Muscle layer of duodenum (tissue), 2 donors: ENCODE data around the gene ERCC4.

Experiments used
- H3K27ac ChIP-seq: one replicate; pipeline ENCODE4 v1.7.0; 2013; ENCODE audit warnings: mild to moderate bottlenecking, low read length
- H3K27me3 ChIP-seq: one replicate; pipeline ENCODE4 v1.7.0; 2013; ENCODE audit warnings: low read depth, mild to moderate bottlenecking, control low read depth, low read length
- H3K36me3 ChIP-seq, 2 donors: one replicate each; pipeline ENCODE4 v1.7.0; 2013; ENCODE audit warnings: low read length in 2 of 2, control low read depth in 1 of 2, mild to moderate bottlenecking in 1 of 2; ENCODE audit not compliant: insufficient read depth in 2 of 2, control insufficient read depth in 1 of 2
- H3K4me1 ChIP-seq, 2 donors: one replicate each; pipeline ENCODE4 v1.7.0; 2013; ENCODE audit warnings: low read length in 2 of 2, mild to moderate bottlenecking in 2 of 2, control low read depth in 1 of 2, moderate library complexity in 1 of 2; ENCODE audit not compliant: insufficient read depth in 2 of 2, control insufficient read depth in 1 of 2
- H3K4me3 ChIP-seq, 2 donors: one replicate each; pipeline ENCODE4 v1.7.0; 2013; ENCODE audit warnings: low read length in 2 of 2, low read depth in 1 of 2, mild to moderate bottlenecking in 1 of 2
- H3K9me3 ChIP-seq, 2 donors: one replicate each; pipeline ENCODE4 v1.7.0; 2013; ENCODE audit warnings: low read length in 2 of 2, control low read depth in 1 of 2, mild to moderate bottlenecking in 1 of 2; ENCODE audit not compliant: control insufficient read depth in 1 of 2
- donor health status: healthy.

ERCC4 gene

DNA sequence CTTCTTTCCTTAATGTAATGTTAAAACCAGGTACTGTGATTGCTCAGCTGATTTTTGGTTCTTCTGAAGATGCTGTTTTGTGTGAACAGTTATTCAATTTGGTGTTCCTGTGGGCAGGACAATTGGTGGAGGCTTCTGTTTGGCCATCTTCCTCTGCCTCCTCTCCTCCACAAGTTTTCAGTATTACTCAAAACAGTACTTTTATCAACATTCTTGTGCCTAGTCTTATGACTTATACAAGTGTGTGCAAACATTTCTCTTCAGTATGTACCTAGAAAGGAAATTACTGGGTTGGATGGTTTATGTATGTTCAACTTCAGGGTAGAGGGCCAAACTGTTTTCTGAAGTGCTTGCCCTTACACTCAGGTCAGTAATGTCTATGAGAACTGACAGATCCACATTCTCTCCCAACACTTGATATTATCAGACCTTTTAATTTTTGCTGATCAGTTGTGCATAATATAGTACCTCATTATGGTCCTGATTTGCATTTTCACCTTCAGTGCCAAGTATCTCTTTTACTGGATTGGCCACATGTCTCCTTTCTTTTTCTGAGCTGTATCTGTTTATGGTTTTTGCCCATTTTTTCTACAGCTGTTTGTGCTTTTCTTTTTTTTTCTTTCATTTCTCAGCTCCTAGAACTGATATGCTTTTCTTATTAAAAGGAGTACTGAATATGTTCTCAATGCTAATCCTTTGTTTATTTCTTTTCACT lies 50.9 kb downstream of the ERCC4 start:
- H3K4me1 ChIP-seq, result no peaks in the 10 kb centered on the region
- H3K27ac ChIP-seq, result no peak overlapping the region
- no peak overlapping the region for H3K4me3 ChIP-seq
- H3K36me3 ChIP-seq, result no peaks in the 10 kb centered on the region
- peaks cover 0 to 11% of the 10 kb centered on the region in 2 donors for H3K9me3 ChIP-seq
- no peaks in the 10 kb centered on the region for H3K27me3 ChIP-seq

DNA sequence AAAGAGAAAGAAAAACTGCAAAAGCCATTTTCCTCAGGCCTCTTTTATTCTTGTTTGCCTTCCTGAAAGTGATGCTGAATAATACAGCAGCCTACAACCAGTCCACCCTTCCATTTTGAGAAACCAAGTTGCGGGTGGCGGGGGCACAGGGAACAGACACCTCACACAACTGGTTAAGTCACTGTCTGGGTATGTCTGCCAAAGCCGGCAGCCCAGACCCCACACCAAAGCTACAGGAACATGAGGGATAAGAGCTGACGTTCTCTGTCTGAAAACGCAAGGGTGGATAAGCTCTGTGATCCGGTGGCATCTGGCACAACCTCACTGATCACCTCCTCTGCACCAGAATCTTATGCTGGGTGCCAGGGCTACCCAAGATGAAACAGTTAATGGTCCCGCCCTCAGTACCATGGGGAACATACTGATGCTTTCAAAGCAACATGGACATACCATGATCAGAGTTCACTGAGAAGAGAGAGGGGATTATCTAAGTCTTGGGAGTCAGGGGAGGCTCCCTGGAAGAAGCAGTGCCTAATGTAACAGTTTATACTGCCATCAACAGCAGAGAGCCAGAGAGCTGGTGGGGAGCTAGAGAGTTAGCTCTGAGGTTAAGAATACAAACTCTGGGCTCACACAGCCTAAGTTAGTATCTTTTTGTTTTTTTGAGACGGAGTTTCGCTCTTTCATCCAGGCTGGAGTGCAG lies 53.5 kb downstream of the ERCC4 start:
- H3K9me3 ChIP-seq, result peaks cover 0 to 6% of the 10 kb centered on the region in 2 donors
- H3K4me1 ChIP-seq, result no peaks in the 10 kb centered on the region
- no peaks in the 10 kb centered on the region for H3K36me3 ChIP-seq
- no peak overlapping the region for H3K27ac ChIP-seq
- no peaks in the 10 kb centered on the region for H3K27me3 ChIP-seq
- no peak overlapping the region for H3K4me3 ChIP-seq

DNA sequence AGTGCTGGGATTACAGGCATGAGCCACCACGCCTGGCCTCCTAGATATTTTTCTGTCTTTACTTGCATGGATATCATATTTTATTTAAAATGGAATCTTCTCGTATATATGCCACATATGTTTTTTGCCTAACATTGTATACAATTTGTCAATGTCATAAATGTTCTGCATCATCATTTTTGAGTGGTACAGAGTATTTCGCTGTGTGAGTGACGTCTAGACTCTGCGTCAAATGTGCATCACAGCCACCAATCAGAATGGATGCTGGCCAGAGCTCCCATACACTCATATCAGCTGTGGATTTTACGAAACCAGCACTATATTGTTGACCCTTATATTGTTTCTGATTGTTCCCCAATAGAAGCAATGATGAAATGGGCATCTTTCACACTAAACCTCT lies 57.2 kb downstream of the ERCC4 start:
- H3K4me3 ChIP-seq, result no peak overlapping the region
- H3K9me3 ChIP-seq, result peaks cover 0 to 5% of the 10 kb centered on the region in 2 donors
- H3K36me3 ChIP-seq, result no peaks in the 10 kb centered on the region
- H3K4me1 ChIP-seq, result no peaks in the 10 kb centered on the region
- H3K27ac ChIP-seq, result no peak overlapping the region
- H3K27me3 ChIP-seq, result no peaks in the 10 kb centered on the region

DNA sequence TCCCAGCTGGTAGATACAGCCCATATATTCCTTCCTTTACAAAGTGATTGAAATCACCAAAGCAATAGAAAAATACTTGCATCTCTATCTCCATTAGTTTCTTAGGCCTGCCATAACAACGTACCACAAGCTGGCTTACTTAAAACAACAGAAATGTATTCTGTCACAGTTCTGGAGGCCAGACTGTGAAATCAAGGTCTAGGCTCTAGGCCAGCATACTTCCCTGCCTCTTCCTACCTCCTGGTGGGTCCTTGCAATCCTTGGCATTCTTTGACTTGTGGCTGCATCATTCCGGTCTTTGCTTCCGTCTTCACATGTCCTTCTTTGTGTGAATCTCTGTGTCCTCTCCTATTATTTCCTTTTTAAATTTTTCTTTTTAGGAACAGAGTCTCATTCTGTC lies 62.5 kb downstream of the ERCC4 start:
- no peaks in the 10 kb centered on the region for H3K27me3 ChIP-seq
- peaks cover 0 to 5% of the 10 kb centered on the region in 2 donors for H3K9me3 ChIP-seq
- H3K4me1 ChIP-seq, result no peaks in the 10 kb centered on the region
- H3K4me3 ChIP-seq, result no peak overlapping the region
- no peak overlapping the region for H3K27ac ChIP-seq
- no peaks in the 10 kb centered on the region for H3K36me3 ChIP-seq

DNA sequence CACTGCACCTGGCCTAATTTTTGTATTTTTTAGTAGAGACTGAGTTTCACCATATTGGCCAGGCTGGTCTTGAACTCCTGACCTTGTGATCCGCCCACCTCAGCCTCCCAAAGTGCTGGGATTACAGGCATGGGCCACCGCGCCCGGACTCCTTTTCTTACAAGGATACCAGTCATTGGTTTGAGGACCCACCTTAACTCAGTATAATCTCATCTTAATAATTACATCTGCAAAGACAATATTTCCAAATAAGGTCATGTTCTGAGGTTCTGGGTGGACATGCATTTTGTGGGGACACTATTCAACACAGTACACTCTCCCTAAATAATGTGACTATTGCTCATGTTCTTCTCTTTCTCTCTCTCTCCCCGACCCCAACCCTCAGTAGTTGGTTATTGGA lies 63.7 kb downstream of the ERCC4 start:
- Histone ChIP-seq H3K4me1 (no peaks in the 10 kb centered on the region), H3K4me3 (no peak overlapping the region), H3K9me3 (peaks cover 0 to 5% of the 10 kb centered on the region in 2 donors), H3K27me3 (no peaks in the 10 kb centered on the region), H3K27ac (no peak overlapping the region), H3K36me3 (no peaks in the 10 kb centered on the region)

DNA sequence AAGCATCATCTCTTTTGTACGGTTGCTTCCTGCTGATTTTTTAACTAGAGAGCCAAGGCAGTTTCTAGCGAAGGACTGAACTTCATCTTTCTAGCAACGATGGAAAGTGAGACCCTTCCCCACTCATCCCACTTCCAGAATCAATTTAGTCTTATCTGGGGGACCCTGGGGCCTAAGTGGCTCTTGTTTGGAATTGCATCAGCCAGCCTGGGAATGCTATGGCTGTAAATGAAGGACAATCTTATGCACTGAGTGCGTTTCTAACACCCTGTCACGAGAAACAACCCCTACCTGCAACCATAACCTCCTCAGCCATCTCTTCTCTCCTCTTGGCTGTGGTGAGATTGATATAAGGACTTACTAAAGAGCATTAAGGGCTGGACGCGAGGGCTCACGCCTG lies 64.8 kb downstream of the ERCC4 start:
- Histone ChIP-seq H3K27ac (no peak overlapping the region), H3K4me1 (no peaks in the 10 kb centered on the region), H3K4me3 (no peak overlapping the region), H3K27me3 (no peaks in the 10 kb centered on the region), H3K36me3 (no peaks in the 10 kb centered on the region), H3K9me3 (peaks cover 0 to 5% of the 10 kb centered on the region in 2 donors)

DNA sequence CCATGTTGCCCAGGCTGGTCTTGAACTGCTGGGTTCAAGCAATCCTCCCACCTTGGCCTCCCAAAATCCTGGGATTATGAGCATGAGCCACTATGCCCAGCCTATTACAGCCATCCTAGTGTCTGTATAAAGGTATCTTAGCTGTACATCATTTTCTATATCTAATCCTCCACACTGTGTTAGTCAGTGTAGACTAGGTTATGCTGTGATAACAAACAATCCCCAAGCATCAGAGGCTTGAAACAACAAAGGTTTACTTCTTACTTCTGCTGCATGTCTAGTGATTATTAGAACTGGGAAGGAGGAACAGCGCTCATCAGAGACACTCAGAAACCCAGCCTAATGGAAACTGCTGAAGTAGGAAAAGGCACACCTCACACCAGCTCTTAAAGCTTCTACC lies 68.1 kb downstream of the ERCC4 start:
- Histone ChIP-seq H3K9me3 (no peaks in the 10 kb centered on the region), H3K4me3 (no peak overlapping the region), H3K27me3 (no peaks in the 10 kb centered on the region), H3K27ac (no peak overlapping the region), H3K4me1 (no peaks in the 10 kb centered on the region), H3K36me3 (no peaks in the 10 kb centered on the region)

DNA sequence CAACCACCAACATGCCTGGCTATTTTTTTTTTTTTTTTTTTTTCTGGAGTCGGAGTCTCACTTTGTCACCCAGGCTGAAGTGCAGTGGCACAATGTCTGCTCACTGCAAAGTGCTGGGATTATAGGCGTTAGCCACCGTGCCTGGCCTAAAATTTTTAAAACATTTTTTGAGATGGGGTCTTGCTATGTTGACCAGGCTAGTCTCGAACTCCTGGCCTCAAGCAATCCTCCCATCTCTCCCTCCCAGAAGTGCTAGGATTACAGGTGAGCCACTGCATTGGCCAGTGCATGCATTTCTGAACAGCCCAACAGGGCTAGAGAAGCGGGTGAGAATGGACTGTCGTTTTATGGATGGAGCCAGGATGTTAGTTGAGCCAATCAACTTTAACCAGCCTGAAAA lies 72.4 kb downstream of the ERCC4 start:
- Histone ChIP-seq H3K4me1 (peaks cover 0 to 3% of the 10 kb centered on the region in 2 donors), H3K4me3 (no peak overlapping the region), H3K36me3 (no peaks in the 10 kb centered on the region), H3K9me3 (no peaks in the 10 kb centered on the region), H3K27ac (no peak overlapping the region), H3K27me3 (no peaks in the 10 kb centered on the region)

DNA sequence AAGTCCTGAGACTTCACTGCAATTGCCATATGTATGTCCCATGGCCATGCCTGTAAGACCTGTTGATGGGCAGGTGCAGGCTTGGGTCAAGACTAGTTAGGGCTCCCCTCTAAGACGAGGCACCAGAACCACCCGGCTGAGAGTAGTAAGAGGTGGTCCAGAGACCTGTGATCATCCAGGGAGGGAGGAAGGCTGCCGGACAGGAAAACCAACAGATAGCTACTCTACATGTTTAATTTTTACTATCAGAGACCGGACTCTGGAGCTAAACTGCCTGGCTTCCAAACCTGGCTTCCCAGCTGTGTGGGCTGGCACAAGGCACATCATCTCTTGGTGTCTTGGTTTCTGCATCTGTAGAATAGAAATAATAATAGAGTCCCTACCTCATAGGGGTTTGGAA lies 73.0 kb downstream of the ERCC4 start:
- Histone ChIP-seq H3K4me3 (no peak overlapping the region), H3K27ac (no peak overlapping the region), H3K9me3 (no peaks in the 10 kb centered on the region), H3K27me3 (no peaks in the 10 kb centered on the region), H3K4me1 (peaks cover 0 to 3% of the 10 kb centered on the region in 2 donors), H3K36me3 (no peaks in the 10 kb centered on the region)

DNA sequence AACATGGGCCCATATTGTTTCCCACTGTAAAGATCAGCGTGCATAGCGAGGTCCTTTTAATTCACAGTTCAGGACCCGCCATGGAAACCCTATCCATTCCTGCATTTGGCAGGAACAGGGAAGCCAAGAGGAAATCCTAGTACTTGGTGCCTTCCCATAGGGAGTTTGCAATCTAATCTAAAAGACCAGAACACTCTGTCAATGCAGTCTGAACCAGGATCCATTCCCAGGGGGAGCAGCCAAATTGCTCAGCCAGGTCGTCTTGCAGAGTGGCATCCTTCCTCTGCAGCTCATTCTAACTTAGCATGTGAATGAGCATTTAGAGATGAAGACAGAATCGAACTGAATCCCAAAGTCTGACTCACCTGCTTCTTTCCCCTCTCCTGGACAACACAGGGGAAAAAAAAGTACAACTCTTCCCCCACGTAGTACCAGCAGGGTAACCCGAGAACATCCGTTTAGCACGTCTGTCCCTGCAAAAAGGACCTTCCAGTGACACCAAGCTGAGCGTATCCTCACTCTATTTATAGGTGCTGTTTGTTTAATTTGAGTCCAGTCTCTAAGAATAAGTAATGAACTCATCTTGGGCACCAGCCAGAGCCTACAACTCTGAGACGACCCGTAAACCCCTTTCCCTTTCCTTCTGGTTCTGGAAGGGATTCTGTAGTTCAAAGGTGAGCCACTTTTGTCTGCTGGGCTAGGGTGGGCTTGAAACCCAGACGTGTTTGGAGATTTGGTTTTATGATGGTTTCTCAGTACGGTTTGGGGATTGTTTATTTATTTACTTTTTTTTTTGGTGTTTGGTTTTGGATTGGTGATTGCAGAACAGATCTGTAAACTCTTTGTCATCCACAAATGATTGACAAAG lies 74.5 kb downstream of the ERCC4 start:
- no peak overlapping the region for H3K4me3 ChIP-seq
- H3K36me3 ChIP-seq, result no peaks in the 10 kb centered on the region
- H3K4me1 ChIP-seq, result peaks cover 0 to 3% of the 10 kb centered on the region in 2 donors
- no peaks in the 10 kb centered on the region for H3K27me3 ChIP-seq
- H3K9me3 ChIP-seq, result no peaks in the 10 kb centered on the region
- H3K27ac ChIP-seq, result no peak overlapping the region

DNA sequence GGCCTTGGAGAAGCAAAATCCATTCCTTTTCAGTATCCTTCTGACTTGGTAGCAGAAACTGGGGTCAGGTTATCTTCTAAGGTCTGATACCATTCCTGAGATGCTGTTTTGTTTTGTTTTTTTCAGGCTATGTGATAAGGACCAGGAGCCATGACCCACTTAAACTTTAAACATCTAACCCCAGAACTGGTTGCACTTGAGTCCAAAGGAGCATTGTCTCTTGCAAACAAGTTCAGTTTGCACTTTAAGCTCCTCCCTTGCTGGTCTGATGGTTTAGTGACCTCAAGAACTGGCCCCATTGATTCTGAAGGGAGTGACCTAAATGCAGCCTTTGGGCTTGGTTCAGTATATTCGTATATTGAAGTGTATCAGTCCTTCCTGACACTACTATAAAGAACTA lies 75.2 kb downstream of the ERCC4 start:
- Histone ChIP-seq H3K36me3 (no peaks in the 10 kb centered on the region), H3K4me1 (peaks cover 0 to 3% of the 10 kb centered on the region in 2 donors), H3K27ac (no peak overlapping the region), H3K9me3 (no peaks in the 10 kb centered on the region), H3K4me3 (no peak overlapping the region), H3K27me3 (no peaks in the 10 kb centered on the region)
